Lower leg skin (tissue), 3 donors: ENCODE data around the gene MAGED1.

ENCODE experiments used
- POLR2A ChIP-seq, 2 donors: fragments of 450-650 bp; IDR thresholded peaks; one replicate each; pipeline ENCODE4 v1.6.1; 2016 to 2017; ENCODE audit warnings: antibody characterized with exemption in 2 of 2, mild to moderate bottlenecking in 1 of 2, moderate library complexity in 1 of 2
- TF ChIP-seq, protein P1 (sequence below), 3 donors: fragments of 450-650 bp; IDR thresholded peaks; one replicate each; pipeline ENCODE4 v1.5.1; 2016; ENCODE audit warnings: antibody characterized with exemption in 3 of 3, mild to moderate bottlenecking in 3 of 3, moderate library complexity in 2 of 3

DNA sequence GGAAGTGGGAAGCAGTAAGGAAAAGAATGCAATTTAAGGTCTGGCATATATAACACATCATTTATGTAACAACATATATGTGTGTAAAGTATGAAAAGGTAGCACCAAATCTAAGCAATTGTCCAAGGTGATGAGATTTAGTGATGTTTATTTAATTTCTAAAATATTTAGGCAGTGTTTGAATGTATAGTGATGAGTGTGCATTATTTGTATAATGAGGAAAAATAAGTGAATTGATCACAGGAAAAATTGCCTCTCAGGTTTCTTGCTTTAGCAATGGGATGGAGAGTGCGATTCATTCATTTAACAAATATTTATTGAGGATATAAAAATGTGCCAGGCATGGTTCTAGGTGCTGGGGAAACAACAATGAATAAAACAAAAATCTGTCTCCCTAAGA lies 2.2 kb upstream of the MAGED1 start:
- TF ChIP-seq, protein P1, sequence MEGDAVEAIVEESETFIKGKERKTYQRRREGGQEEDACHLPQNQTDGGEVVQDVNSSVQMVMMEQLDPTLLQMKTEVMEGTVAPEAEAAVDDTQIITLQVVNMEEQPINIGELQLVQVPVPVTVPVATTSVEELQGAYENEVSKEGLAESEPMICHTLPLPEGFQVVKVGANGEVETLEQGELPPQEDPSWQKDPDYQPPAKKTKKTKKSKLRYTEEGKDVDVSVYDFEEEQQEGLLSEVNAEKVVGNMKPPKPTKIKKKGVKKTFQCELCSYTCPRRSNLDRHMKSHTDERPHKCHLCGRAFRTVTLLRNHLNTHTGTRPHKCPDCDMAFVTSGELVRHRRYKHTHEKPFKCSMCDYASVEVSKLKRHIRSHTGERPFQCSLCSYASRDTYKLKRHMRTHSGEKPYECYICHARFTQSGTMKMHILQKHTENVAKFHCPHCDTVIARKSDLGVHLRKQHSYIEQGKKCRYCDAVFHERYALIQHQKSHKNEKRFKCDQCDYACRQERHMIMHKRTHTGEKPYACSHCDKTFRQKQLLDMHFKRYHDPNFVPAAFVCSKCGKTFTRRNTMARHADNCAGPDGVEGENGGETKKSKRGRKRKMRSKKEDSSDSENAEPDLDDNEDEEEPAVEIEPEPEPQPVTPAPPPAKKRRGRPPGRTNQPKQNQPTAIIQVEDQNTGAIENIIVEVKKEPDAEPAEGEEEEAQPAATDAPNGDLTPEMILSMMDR (IDR thresholded peaks at IDR 0.05): no peak
- TF ChIP-seq POLR2A (IDR thresholded peaks at IDR 0.05): no peak
